Nephron progenitor cell (in vitro differentiated cells): ENCODE data around the gene LGR6.

Source experiments
- DNase-seq: peaks from one replicate; pipeline ENCODE4 v3.0.0; 2021
- H3K27ac Mint-ChIP-seq: 2 replicates; pipeline ENCODE4 v1.8.0; 2021; ENCODE audit warnings: mild to moderate bottlenecking, moderate library complexity, mixed read lengths
- H3K27me3 Mint-ChIP-seq: 2 replicates; pipeline ENCODE4 v1.8.0; 2021; ENCODE audit warnings: mild to moderate bottlenecking, low read depth, mixed read lengths; ENCODE audit not compliant: poor library complexity
- H3K36me3 Mint-ChIP-seq: 2 replicates; pipeline ENCODE4 v1.8.0; 2021; ENCODE audit warnings: low read depth, mixed read lengths
- H3K4me1 Mint-ChIP-seq: 2 replicates; pipeline ENCODE4 v1.8.0; 2021; ENCODE audit warnings: mixed read lengths
- H3K4me3 Mint-ChIP-seq: 2 replicates; pipeline ENCODE4 v1.8.0; 2021; ENCODE audit warnings: mild to moderate bottlenecking, moderate library complexity, mixed read lengths
- H3K9me3 Mint-ChIP-seq: 2 replicates; pipeline ENCODE4 v1.8.0; 2021; ENCODE audit warnings: mild to moderate bottlenecking, moderate library complexity, mixed read lengths
- TF ChIP-seq, protein P1 (sequence below): fragments of 200-600 bp; sonication (generic); IDR thresholded peaks from 2 replicates; pipeline ENCODE4 v1.5.0; 2021; ENCODE audit warnings: antibody characterized with exemption

Gene LGR6

DNA sequence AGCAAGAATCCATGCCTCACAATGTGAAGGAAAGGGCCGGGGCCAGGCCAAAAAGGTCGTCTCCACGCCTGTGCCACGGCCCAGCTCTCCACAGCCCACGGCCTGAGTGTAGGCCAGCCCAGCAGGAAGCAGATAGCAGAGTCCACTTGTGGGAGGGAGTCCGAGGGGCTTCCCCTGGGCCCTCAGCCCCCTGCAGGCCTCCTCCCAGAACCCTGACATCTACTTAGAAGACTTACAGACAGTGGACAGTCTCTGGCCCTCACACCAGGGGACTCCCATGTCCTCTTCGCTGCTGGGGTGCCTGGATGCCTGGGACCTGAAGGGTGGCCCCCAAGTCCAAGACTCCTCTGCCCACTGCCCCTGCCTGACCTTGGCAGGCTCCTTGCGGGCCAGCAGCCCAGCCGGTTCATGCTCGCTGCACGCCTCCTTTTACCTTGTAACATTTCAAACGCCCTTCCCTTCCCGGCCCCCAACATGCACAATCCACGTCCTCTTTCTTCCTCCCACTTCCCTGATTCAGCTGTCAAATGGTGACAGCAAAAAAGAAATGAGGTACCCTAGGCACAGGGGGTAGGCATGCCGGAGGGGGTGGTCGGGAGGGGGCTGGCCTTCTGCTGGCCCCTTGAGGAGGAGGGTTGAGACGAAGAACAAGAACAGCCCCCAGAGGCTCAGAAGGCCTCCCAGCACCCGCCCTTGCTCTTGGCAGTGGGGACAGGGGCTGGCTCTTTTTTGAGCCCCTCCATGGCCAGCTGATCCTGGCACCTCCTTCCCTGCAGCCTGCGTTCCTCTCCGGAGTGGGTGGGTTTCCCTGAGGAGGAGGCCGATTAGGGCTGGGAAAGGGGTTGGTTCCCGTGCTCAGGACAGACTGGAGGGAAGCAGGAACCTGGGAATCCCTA, 32.2 kb upstream of the LGR6 start:
- TF ChIP-seq, protein P1, sequence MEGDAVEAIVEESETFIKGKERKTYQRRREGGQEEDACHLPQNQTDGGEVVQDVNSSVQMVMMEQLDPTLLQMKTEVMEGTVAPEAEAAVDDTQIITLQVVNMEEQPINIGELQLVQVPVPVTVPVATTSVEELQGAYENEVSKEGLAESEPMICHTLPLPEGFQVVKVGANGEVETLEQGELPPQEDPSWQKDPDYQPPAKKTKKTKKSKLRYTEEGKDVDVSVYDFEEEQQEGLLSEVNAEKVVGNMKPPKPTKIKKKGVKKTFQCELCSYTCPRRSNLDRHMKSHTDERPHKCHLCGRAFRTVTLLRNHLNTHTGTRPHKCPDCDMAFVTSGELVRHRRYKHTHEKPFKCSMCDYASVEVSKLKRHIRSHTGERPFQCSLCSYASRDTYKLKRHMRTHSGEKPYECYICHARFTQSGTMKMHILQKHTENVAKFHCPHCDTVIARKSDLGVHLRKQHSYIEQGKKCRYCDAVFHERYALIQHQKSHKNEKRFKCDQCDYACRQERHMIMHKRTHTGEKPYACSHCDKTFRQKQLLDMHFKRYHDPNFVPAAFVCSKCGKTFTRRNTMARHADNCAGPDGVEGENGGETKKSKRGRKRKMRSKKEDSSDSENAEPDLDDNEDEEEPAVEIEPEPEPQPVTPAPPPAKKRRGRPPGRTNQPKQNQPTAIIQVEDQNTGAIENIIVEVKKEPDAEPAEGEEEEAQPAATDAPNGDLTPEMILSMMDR: no peak
- Mint-ChIP-seq H3K4me1 (peaks cover 82% of the 10 kb centered on the region), H3K9me3 (no peaks in the 10 kb centered on the region), H3K27ac (peak overlapping the region; percentile 58), H3K27me3 (peaks cover 11% of the 10 kb centered on the region), H3K36me3 (no peaks in the 10 kb centered on the region), H3K4me3 (peak overlapping the region; percentile 28)
- DNase-seq: no peak

DNA sequence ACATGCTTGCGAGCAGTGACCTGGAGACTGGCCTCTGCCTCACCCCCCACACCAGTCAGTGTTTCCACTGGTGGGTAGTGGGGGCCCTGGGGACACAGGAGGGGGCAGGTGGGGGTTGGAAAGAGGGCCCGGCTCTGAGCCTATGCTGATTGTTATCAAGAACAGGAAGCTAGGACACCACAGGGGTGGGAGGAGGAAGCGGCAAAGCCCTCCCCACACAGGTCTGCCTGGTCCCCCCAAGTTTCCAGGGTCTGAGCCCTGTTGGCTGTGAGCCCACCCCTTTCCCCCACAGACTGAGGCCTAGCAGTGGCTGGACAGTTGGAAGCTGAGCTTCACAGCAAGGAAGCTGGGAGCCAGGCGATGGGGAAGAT, 31.6 kb upstream of the LGR6 start:
- H3K4me3 Mint-ChIP-seq: no peak overlapping the region
- peaks cover 11% of the 10 kb centered on the region for H3K27me3 Mint-ChIP-seq
- H3K9me3 Mint-ChIP-seq: no peaks in the 10 kb centered on the region
- H3K36me3 Mint-ChIP-seq: no peaks in the 10 kb centered on the region
- peaks cover 82% of the 10 kb centered on the region for H3K4me1 Mint-ChIP-seq
- DNase-seq: no peak
- TF ChIP-seq, protein P1: no peak
- no peak overlapping the region for H3K27ac Mint-ChIP-seq

DNA sequence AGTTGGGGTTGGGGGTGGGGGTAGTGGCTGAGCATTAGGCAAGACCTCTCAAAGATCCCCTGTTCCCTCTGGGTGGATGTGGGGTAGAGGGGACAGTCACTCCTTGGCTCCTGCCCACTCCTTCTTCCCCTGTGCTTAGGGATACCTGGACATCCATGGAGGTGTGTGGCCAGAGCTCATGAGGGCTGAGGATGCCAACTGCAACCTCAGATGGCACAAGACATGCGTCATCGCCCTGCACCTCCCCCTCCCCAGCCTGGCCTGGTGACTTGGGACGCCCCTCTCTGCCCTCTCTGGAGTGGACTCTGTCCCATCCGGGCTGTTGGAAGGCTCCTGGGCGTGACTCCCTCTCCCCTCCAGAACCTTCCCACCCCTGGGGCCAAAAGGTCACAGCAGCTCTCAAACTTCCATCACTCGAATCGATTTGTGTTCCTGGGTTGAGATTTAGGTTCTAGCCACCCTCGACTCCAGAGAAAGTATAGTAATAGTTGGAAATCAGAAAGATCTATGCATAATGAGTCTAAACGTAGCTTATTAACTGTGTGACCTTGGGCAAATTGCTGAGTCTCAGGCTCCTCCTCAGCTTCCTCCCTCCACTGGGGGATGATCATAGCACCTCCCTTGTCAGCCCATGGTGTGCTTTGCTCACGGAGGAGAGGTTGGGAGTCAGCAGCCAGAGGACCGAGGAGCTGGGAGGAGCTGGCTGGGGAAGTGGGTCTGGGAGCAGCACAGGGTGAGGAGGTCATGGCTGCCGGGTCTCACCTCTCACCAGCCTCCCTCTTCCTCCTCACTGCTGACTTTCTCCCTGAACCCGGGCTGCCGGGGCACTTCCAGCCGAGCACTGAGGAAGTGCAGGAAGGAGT, 30.9 kb upstream of the LGR6 start:
- no peak for DNase-seq

DNA sequence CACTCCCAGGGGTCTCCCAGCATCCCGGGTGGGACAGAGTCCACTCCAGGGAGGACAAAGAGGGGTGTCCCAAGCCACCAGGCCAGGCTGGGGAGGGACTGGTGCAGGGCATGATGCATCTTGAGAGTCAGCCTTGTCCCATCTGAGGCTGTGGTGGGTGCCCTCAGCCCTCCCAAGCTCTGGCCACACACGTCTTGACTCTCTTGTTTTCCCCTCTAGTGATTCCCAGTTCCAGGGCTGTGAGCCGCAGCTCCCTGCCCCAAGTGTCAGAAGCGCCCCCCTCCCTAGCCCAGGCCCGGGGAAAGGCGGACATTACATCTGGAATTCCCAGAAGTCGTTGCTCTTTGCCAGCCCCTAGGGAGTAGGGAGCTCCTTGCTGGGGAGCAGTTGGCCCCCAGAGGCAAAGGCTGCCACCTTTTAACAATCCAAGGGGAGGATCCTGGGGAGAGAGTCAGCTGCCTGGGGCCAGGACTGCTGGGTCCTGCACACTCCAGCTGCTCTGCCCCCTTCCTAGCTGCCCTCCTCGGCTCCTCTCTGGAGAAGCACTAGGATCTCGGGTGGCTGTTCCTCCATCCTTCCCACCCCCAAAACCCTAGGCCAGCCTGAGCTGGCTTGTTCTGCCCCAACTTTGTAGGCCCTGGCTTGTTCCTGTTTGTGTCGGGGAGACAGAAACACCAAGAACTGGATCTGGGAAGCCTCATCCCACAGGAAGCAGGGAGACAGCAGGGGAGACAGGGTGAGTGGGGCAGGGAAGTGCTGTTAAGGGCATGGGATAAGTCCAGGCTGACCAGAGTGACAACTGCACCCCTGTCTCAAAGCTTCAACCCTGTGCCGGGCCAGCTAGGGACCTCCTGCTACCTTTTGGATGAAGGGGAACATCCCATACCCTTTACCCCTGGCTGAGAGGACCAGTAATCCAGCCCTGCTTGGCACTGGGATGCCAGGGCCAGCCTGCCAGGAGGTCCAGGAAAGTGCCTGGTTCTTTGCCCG, 30.0 kb upstream of the LGR6 start:
- no peak for DNase-seq
- peaks cover 11% of the 10 kb centered on the region for H3K27me3 Mint-ChIP-seq
- H3K9me3 Mint-ChIP-seq: no peaks in the 10 kb centered on the region
- no peaks in the 10 kb centered on the region for H3K36me3 Mint-ChIP-seq
- TF ChIP-seq, protein P1: no peak
- H3K4me1 Mint-ChIP-seq: peaks cover 94% of the 10 kb centered on the region
- H3K27ac Mint-ChIP-seq: no peak overlapping the region
- H3K4me3 Mint-ChIP-seq: peak overlapping the region; percentile 52

More for the DNA sequence above, 30.9 kb upstream of the LGR6 start:
- TF ChIP-seq, protein P1: no peak
- peak overlapping the region; percentile 60 for H3K4me3 Mint-ChIP-seq
- peaks cover 85% of the 10 kb centered on the region for H3K4me1 Mint-ChIP-seq
- H3K27me3 Mint-ChIP-seq: peaks cover 11% of the 10 kb centered on the region
- H3K36me3 Mint-ChIP-seq: no peaks in the 10 kb centered on the region
- H3K9me3 Mint-ChIP-seq: no peaks in the 10 kb centered on the region
- H3K27ac Mint-ChIP-seq: peak overlapping the region; percentile 70

DNA sequence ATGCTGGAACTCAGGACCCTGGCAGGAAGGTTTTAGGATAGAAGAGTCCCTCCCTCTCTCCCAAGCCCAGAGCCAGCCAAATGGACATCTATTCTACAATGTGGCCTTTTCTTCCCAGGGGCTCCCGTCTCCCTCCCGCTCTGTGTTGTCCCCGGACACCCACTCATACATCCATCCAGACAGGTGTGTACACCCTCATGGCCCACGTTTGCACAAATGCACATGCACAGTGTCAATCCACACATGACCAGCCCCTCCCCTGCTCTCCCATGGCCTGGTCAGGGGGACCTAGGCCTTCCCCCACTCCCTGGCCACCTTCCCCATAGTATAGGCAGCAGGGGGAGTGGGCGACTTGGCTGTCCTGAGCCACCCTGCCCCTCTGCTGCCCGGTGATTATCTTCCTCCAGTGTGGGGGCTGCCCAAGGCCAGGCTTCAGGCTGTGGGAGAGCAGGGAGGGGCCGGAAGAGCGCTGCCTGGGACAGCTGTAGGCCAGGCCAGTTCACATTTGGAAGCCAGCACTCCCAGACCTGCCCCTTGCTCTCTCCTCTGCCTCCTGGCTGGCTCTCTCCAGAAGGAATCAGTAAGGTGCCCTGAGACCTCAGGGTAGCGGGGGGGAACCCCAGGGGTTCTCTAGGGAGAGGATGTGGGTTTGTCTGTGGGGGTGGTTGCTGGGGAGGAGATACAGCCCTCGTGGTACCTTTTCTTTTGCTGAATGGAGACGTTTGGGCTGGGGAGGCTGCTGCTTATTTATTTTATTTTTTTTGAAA, 29.1 kb upstream of the LGR6 start:
- Mint-ChIP-seq H3K27ac (peak overlapping the region; percentile 31), H3K9me3 (no peaks in the 10 kb centered on the region), H3K4me1 (peaks cover 88% of the 10 kb centered on the region), H3K4me3 (no peak overlapping the region), H3K27me3 (peaks cover 6% of the 10 kb centered on the region), H3K36me3 (no peaks in the 10 kb centered on the region)
- DNase-seq: no peak
- TF ChIP-seq, protein P1: no peak
